Dedifferentiated amniotic fluid mesenchymal stem cell (primary cell): ENCODE data around the gene ZBED5.
A peak's percentile ranks its signal among the peaks of the same experiment; 100 is the strongest.
"Not testable (repeated sequence)": the region's sequence is repeated elsewhere in the genome, so short reads cannot be mapped to it uniquely, and the experiment has no call there.

Experiments used
- DNase-seq: peaks from one replicate; pipeline ENCODE4 v3.0.0-alpha.2; 2016; ENCODE audit errors: extremely low spot score

The ZBED5 gene

GRCh38 chr11:10838083-10838482 is 19.8 kb downstream of the ZBED5 start:
- no peak for DNase-seq

GRCh38 chr11:10836884-10837283 is 21.0 kb downstream of the ZBED5 start:
- DNase-seq, result not testable (repeated sequence)

GRCh38 chr11:10829139-10829538 is 28.7 kb downstream of the ZBED5 start:
- DNase-seq, result no peak

- no peak for DNase-seq
These were observed 29.5 kb downstream of the ZBED5 start for GRCh38 chr11:10828402-10828801.

GRCh38 chr11:10824888-10825287 is 33.0 kb downstream of the ZBED5 start:
- no peak for DNase-seq

GRCh38 chr11:10823152-10823579 is 34.7 kb downstream of the ZBED5 start:
- DNase-seq, result no peak

- DNase-seq, result not testable (repeated sequence)
These were observed 35.4 kb downstream of the ZBED5 start for GRCh38 chr11:10822491-10822890.

- DNase-seq, result peak; percentile 38
These were observed 39.3 kb downstream of the ZBED5 start for GRCh38 chr11:10818594-10818993.

GRCh38 chr11:10813945-10814344 is 43.9 kb downstream of the ZBED5 start:
- DNase-seq, result no peak

- peak; percentile 20 for DNase-seq
These were observed 48.3 kb downstream of the ZBED5 start for GRCh38 chr11:10809373-10810160.

- peak; percentile 98 for DNase-seq
These were observed 49.1 kb downstream of the ZBED5 start, which contains the start of gene EIF4G2 for GRCh38 chr11:10808553-10809372. Gene EIF4G2, minus strand, starts transcription at chr11:10808926.

- DNase-seq, result no peak
These were observed 49.7 kb downstream of the ZBED5 start for GRCh38 chr11:10808235-10808552.

- peak; percentile 38 for DNase-seq
These were observed 50.2 kb downstream of the ZBED5 start for GRCh38 chr11:10807493-10808234.

GRCh38 chr11:10806206-10806605 is 51.6 kb downstream of the ZBED5 start:
- DNase-seq, result no peak

- DNase-seq, result no peak
These were observed 52.1 kb downstream of the ZBED5 start for GRCh38 chr11:10805741-10806140.

GRCh38 chr11:10803676-10804075 is 54.2 kb downstream of the ZBED5 start:
- DNase-seq, result no peak
